ENCODE data around the gene FAM110A.
"Not testable (repeated sequence)": the region's sequence is repeated elsewhere in the genome, so short reads cannot be mapped to it uniquely, and the experiment has no call there.

The FAM110A gene

DNA sequence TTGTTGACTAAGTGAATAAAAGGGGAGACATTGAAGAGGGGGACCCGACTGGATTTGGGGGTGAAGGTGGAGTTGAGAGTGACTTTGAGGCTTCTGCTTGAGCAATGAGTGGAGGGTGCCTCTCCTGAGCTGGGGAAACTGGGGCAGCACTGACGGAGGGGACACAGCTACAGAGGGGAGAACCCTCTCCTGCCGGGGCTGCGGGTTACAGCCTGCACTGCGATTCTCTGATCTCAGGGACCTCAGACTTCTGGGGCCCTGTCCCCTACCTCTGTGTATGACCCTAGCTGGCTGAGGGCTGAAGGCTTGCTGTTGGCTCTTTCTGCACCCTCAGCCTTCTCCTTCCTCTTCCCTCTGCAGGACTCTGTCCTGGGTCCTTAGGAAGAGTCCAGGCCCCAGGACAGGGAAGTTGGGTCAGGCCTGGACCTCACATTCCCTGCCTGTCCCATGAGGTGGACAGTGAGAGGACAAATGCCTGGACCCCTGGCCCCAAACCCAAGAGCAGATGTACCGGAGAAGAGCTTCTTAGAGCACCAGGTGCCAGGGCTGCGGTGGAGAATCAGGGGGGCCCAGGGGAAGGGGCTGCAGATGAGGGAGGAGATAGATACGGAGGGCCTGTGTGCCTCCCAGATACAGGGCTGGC lies 13.7 kb upstream of the FAM110A start:
- H3K27ac Mint-ChIP-seq = no peak overlapping the region

DNA sequence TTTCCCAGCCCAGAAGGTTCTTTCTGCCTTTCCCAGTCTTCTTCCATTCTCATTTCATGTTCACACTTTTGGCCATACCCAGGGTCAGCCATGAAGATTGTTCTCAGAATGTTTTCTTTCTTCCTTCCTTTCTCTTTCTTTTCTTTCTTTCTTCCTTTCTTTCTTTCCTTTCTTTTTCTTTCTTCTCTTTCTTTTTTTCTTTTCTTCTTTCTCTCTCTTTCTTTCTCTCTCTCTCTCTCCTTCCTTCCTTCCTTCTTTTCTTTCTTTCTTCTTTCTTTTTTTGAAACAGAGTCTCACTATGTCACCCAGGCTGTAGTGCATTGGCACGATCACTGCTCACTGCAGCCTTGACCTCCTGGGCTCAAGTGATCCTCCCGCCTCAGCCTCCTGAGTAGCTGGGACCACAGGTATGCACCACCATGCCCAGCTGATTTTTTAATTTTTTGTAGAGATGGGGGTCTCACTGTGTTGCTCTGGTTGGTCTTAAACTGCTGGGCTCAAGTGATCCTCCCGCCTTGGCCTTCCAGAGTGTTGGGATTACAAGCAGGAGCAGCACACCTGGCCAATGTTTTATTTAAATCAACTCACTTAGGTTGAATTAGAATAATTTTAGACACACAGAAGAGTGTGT lies 13.1 kb upstream of the FAM110A start:
- Mint-ChIP-seq H3K4me1 (peaks cover 4% of the 10 kb centered on the region), H3K36me3 (no peaks in the 10 kb centered on the region), H3K9me3 (no peaks in the 10 kb centered on the region), H3K27me3 (no peaks in the 10 kb centered on the region), H3K4me3 (no peak overlapping the region), H3K27ac (peak overlapping the region; percentile 32)

More for the DNA sequence above, 13.7 kb upstream of the FAM110A start:
- peaks cover 4% of the 10 kb centered on the region for H3K4me1 Mint-ChIP-seq
- H3K27me3 Mint-ChIP-seq = peaks cover 1% of the 10 kb centered on the region
- no peaks in the 10 kb centered on the region for H3K9me3 Mint-ChIP-seq
- H3K4me3 Mint-ChIP-seq = no peak overlapping the region
- H3K36me3 Mint-ChIP-seq = no peaks in the 10 kb centered on the region

DNA sequence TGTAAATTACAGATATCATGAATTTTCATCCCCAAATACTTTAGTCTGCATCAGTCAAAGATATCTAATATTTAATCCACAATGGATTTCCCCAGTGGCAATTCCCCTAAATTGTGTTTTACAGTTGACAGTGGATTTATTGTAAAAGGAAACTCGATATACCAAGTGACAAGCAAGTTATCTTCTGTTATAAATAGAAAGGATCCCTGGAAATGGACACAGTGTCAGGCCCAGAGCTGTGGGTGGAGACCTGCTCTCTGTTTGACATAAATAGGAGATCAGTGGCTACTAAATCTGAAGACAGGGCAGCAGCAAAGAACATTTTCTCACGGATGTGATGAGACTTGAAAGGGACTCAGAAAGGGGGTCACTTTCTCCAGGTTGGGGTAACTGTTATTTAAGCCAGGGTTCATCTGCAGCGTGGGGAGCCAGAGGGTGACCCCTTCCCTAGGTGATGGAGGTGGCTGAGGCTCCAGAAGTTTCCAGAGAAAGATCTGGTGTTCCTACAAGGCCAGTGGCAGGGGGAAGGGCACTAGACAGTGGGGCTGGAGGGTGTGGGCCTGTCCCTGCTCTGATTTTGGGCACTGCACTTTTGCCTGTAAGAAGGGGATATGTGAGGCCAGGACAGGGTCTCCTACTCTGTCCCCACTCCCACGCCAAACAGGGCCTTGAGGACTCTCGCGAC lies 12.3 kb upstream of the FAM110A start:
- Mint-ChIP-seq H3K27me3 (no peaks in the 10 kb centered on the region), H3K27ac (no peak overlapping the region), H3K4me3 (no peak overlapping the region), H3K36me3 (no peaks in the 10 kb centered on the region), H3K9me3 (no peaks in the 10 kb centered on the region), H3K4me1 (peaks cover 1% of the 10 kb centered on the region)

DNA sequence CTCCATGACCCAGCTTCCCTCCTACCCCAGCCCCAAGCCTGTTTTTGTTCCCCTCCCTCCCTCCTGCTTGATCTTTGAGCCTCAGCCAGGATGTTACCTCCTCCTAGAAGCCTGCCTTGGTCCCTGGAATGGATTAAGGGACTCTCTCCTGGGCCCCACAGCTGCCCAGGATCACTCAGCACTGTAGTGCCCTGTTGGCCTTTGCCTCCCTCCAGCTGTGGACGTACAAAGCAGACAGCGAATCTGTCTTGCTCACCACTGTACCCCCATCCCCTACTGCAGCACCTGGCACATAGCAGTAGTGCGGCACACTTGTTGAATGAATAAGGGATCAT lies 11.8 kb upstream of the FAM110A start:
- no peak overlapping the region for H3K27ac Mint-ChIP-seq
- no peaks in the 10 kb centered on the region for H3K36me3 Mint-ChIP-seq

DNA sequence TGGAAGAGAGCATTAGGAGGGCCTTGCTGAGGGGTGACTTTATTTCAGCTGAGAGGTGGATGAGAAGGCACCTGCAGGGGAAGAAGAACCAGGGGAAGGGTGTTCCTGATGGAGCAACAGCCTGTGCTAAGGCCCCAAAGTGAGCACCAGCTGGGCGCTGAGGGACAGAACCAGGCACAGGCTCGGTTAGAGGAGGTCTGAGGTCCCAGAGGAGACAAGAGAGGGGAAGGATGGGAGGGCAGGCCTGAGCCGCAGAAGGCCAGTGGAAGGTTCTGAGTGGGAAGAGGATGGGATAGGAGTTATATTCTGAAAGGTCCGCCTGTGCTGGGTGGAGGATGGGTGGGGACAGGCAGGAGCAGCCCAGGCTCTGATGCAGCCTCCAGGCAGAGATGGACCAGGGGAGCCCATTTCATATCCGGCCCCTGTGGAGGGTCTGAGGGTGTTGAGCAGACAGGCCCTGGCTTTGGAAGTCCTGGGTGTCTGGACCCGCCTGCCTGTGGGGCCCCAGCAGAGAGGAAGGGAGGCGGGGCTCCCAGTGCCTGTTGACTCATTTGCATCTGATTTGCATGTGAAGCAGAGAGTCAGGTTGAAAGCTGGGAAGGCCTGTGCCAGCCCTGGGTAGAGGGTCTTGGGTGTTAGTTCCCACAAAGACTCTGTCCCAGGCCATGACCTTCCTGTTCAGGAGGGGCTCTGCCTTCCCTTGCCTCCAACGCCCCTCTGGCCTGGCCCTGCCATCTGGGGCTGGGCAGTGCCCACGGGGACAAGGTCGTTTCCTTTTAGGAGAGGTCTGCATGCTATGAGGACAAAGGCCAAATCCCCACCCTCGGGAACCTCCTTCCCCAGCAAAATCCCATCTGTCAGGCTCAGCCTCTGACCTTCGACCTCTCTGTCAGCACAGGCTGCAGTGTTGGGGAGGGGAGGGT lies 10.6 kb upstream of the FAM110A start:
- H3K36me3 Mint-ChIP-seq = no peaks in the 10 kb centered on the region
- H3K4me1 Mint-ChIP-seq = no peaks in the 10 kb centered on the region
- H3K4me3 Mint-ChIP-seq = no peak overlapping the region
- H3K27ac Mint-ChIP-seq = peak overlapping the region; percentile 52
- no peaks in the 10 kb centered on the region for H3K9me3 Mint-ChIP-seq
- H3K27me3 Mint-ChIP-seq = no peaks in the 10 kb centered on the region

More for the DNA sequence above, 11.8 kb upstream of the FAM110A start:
- H3K27me3 Mint-ChIP-seq = no peaks in the 10 kb centered on the region
- H3K9me3 Mint-ChIP-seq = no peaks in the 10 kb centered on the region
- no peak overlapping the region for H3K4me3 Mint-ChIP-seq
- no peaks in the 10 kb centered on the region for H3K4me1 Mint-ChIP-seq

DNA sequence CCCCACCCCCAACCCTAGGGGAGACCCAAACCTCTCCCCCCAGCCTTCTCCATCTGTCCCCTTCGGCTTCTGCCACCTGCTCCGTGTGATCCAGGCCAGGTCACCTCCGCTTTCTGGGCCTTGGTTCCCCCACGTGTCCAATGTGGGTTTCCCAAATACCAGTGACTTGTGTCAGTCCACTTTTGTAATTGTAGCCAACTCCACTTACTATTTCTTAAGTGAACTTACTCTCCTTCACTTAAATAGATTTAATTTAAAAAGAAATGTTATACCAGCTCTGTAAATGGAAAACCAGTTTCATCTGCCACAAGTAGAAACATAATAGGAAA lies 10.0 kb upstream of the FAM110A start:
- Mint-ChIP-seq H3K27me3 (no peaks in the 10 kb centered on the region), H3K4me3 (no peak overlapping the region), H3K27ac (no peak overlapping the region), H3K9me3 (no peaks in the 10 kb centered on the region), H3K36me3 (no peaks in the 10 kb centered on the region), H3K4me1 (no peaks in the 10 kb centered on the region)

DNA sequence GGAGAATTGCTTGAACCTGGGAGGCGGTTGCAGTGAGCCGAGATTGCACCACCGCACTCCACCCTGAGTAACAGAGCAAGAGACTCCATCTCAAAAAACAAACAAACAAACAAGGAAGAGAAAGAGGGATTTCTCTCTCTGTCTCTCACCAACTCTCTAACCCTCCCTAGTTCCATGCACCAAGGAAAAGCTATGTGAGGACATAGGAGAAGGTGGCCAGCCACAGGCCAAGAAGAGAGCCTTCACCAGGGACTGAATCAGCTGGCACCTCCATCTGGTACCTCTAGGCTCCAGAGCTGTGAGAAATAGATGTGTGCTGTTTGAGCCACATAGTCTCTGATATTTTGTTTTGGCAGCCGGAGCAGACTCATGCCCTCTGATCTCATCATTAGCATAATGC lies 9.0 kb upstream of the FAM110A start:
- no peak overlapping the region for H3K27ac Mint-ChIP-seq
- H3K4me3 Mint-ChIP-seq = no peak overlapping the region
- H3K4me1 Mint-ChIP-seq = no peaks in the 10 kb centered on the region
- H3K36me3 Mint-ChIP-seq = no peaks in the 10 kb centered on the region
- no peaks in the 10 kb centered on the region for H3K9me3 Mint-ChIP-seq
- H3K27me3 Mint-ChIP-seq = no peaks in the 10 kb centered on the region

DNA sequence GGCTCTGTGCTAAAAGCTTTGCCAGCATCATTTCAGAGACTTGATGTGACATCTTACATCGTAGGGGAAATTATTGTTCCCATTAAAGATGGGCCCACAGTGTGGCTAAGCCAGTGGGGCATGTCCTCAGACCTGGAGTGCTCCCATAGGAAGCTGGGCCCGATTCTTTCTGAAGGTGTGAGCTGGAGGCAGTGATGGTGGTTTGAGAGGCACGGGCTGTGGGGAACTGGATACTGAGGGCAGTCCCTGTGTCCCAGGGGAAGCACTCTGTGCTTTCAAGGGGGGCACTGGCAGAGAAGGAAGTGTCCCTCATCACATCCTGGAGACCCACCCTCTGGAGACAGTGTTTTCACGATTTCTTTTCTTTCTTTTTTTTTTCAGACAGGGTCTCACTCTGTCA lies 8.6 kb upstream of the FAM110A start:
- Mint-ChIP-seq H3K9me3 (no peaks in the 10 kb centered on the region), H3K36me3 (no peaks in the 10 kb centered on the region), H3K4me1 (no peaks in the 10 kb centered on the region), H3K27me3 (no peaks in the 10 kb centered on the region), H3K27ac (peak overlapping the region; percentile 70), H3K4me3 (no peak overlapping the region)

DNA sequence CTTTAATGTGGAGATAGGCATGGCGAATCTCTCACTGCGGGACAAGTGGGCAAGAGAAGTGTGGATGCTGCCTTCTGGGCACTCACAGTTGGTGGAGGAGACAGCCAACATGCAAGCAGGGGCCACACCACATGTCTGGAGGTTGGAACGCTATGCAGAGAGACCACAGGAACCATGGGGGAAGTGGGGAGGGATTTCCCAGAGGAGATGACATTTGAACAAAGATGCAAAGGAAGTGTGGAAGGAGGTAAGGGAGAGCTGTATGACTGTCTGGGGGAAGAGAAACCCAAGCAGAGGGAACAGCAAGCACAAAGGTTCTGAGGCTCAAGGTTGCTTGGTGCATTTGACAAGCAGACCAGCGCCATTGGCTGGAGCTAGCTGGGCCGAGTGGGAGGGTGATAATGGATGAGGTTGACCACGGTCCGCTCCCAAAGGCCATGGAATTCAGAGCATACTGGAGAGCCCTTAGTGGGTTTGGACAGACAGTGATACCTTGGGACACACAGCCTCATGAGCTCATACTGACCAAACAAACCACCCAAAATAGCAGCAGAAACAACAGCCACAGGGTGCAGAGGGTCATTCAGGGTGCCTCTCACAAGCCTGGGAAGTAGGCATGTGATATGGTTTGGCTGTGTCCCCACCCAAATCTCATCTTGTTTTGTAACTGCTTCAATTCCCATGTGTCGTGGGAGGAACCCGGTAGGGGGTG lies 7.6 kb upstream of the FAM110A start:
- Mint-ChIP-seq H3K4me3 (no peak overlapping the region), H3K9me3 (no peaks in the 10 kb centered on the region), H3K27ac (no peak overlapping the region), H3K4me1 (no peaks in the 10 kb centered on the region), H3K36me3 (no peaks in the 10 kb centered on the region), H3K27me3 (no peaks in the 10 kb centered on the region)

DNA sequence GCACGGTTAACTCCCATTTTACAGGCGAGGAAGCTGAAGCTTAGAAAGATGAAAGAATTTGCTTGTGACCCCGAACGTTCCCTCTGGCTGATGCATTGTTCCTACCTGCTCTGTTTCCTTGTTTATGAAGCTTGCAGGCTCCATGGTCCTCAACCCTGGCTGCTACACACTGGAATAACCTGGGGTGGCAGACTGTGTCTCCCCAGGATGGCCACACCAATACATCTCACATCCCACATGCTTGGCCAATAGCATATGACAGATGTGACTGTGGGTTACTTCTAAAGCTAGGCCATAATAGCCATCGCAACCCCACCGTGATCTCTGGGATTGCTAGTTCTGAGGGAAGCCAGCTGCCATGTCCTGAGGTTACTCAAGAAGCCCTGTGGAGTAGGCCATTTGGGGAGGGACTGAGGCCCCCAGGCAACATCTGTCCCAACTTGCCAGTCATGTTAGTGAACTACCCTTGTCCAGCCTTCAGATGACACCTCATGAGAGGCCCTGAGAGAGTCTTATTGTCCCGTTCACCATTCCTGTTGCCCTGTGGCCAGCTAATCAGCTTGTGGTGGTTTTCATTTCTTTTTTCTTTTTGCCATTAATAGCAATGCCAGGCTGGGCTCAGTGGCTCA lies 6.7 kb upstream of the FAM110A start:
- Mint-ChIP-seq H3K4me3 (no peak overlapping the region), H3K27me3 (no peaks in the 10 kb centered on the region), H3K9me3 (no peaks in the 10 kb centered on the region), H3K27ac (no peak overlapping the region), H3K4me1 (no peaks in the 10 kb centered on the region), H3K36me3 (no peaks in the 10 kb centered on the region)

DNA sequence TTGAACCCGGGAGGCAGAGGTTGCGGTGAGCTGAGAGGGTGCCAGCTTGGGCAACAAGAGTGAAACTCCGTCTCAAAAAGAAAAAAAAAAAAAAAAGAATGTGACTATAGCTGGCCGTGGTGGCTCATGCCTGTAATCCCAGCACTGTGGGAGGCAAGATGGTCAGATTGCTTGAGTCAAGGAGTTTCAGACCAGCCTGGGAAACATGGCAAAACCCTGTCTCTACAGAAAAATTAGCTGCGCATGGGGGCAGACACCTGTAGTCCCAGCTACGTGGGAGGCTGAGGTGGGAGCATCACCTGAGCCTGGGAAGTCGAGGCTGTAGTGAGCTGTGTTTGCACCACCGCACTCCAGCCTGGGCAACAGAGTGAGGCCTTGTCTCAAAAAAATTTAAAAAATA lies 5.5 kb upstream of the FAM110A start:
- H3K27me3 Mint-ChIP-seq, H3K4me1 Mint-ChIP-seq, H3K27ac Mint-ChIP-seq, H3K4me3 Mint-ChIP-seq, H3K36me3 Mint-ChIP-seq, H3K9me3 Mint-ChIP-seq: not testable (repeated sequence)

DNA sequence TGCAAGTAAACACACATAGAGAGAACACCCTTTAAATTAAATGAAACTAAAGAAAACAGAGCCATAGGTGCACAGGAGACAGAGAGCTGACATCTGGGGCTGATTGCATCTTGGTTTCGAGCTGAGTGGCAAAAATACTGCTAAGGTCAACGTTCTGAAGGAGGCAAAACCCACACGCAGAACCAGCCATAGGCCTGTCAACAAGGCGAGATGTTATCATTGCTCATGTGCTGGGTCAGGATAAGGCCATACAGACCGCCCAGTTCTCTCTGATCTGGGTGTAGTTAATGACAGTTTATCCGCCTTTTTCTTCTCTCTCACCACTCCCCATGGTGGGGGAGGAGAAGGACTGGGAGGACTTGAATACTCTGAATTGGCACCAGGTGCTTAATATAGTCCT lies 4.5 kb upstream of the FAM110A start:
- peaks cover 5% of the 10 kb centered on the region for H3K4me1 Mint-ChIP-seq

DNA sequence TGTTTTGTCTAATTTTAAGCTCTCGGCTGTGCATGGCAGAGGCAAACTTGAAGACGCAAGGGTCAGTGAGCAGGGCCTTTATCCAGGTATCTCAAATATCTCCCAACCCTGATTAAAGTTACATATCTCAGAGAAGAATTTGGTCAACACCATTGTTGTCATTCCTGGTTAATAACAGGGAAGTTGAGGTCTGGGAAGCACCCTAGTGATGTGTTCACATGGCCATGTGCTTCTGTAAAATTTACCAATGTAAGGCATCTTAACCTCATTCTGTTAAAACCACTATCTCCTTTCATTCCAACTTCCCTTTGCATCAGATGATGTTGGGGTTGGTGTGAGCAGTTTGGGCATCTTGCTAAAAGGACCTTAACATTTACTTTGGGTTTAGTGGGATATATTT lies 4.0 kb upstream of the FAM110A start:
- Mint-ChIP-seq H3K27ac (no peak overlapping the region), H3K27me3 (no peaks in the 10 kb centered on the region)

More for the DNA sequence above, 4.5 kb upstream of the FAM110A start:
- H3K4me3 Mint-ChIP-seq = no peak overlapping the region
- no peaks in the 10 kb centered on the region for H3K27me3 Mint-ChIP-seq
- no peaks in the 10 kb centered on the region for H3K9me3 Mint-ChIP-seq
- H3K36me3 Mint-ChIP-seq = no peaks in the 10 kb centered on the region
- H3K27ac Mint-ChIP-seq = no peak overlapping the region

DNA sequence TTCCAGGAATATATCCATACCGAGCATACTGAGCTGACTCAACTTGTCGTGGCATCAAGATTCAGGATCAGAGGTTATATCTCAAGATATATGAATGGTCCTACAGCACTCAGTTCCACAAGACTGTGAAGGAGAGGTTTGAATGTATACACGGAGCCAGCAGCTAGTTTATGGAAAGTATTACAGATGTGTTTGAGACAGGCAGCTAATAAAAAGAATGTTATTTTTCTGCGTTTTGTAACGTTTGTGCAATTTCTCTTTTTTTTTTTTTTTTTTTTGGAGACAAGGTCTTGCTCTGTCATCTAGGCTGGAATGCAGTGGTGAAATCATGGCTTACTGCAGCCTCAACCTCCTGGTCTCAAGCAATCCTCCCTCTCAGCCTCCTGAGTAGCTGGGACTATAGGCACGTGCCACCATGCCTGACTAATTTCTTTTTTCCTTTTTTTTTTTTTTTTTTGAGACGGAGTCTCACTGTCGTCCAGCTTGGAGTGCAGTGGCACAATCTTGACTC lies 3.4 kb upstream of the FAM110A start:
- Mint-ChIP-seq H3K27ac (no peak overlapping the region), H3K27me3 (no peaks in the 10 kb centered on the region), H3K36me3 (no peaks in the 10 kb centered on the region), H3K4me1 (peaks cover 15% of the 10 kb centered on the region), H3K9me3 (no peaks in the 10 kb centered on the region), H3K4me3 (no peak overlapping the region)

More for the DNA sequence above, 4.0 kb upstream of the FAM110A start:
- H3K4me1 Mint-ChIP-seq = peaks cover 10% of the 10 kb centered on the region
- no peaks in the 10 kb centered on the region for H3K36me3 Mint-ChIP-seq
- no peak overlapping the region for H3K4me3 Mint-ChIP-seq
- H3K9me3 Mint-ChIP-seq = no peaks in the 10 kb centered on the region

DNA sequence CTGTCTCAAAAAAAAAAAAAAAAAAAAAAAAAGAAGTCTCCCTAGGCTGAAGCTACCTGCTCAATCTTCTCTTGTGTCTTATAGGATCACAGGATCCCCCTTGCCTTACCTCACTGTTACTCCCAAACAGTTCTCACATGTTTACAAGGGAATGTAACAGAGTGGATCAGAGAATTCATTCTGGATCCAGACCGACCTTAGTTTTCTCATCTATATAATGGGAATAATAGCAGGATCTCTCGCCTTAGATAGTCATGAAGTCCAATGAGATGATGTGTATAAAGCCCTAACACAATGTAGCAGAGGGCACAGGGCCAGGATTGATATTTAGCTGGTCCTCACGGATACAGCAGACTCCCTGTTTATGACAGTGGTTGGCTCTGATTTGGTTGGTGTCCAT lies 2.3 kb upstream of the FAM110A start:
- Mint-ChIP-seq H3K4me3 (no peak overlapping the region), H3K27ac (no peak overlapping the region), H3K9me3 (no peaks in the 10 kb centered on the region), H3K36me3 (no peaks in the 10 kb centered on the region), H3K4me1 (peaks cover 26% of the 10 kb centered on the region), H3K27me3 (no peaks in the 10 kb centered on the region)
